GM06990 (cell line): ENCODE measurements around the gene KIAA0408.

Source experiments
- DNase-seq: peaks from one replicate; pipeline ENCODE4 v3.0.0-alpha.2; 2011; ENCODE audit not compliant: insufficient read length; ENCODE audit errors: extremely low read depth
- H3K27me3 ChIP-seq: replicated peaks from 2 replicates; pipeline ENCODE4 v1.6.0; 2011; ENCODE audit warnings: low read length; ENCODE audit not compliant: control insufficient read depth, insufficient read depth
- H3K36me3 ChIP-seq: 2 replicates; pipeline ENCODE4 v1.5.1; 2011; ENCODE audit warnings: low read length; ENCODE audit not compliant: control insufficient read depth, insufficient read depth
- H3K4me3 ChIP-seq: replicated peaks from 2 replicates; pipeline ENCODE4 v1.5.1; 2011; ENCODE audit warnings: low read depth, mild to moderate bottlenecking, control low read depth, low read length
- TF ChIP-seq, protein P1 (sequence below): IDR thresholded peaks from 2 replicates; pipeline ENCODE4 v1.5.1; 2011; ENCODE audit warnings: low read length, control low read depth, mild to moderate bottlenecking, inconsistent platforms; ENCODE audit not compliant: insufficient read depth, poor library complexity, severe bottlenecking

Gene KIAA0408

DNA sequence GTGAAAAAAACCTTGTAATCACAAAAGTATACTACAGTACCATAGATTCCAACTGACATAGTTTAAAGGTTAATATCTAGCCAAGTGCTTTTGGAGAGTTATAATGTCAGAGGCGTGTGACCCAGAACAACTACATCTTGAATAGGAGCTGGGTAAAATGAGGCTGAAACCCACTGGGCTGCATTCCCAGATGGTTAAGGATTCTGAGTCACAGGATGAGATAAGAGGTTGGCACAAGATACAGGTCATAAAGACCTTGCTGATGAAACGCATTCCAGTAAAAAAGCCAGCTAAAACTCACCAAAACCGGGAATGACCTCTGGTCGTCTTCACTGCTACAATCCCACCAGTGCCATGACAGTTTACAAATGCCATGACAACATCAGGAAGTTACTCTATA is 22.4 kb upstream of the KIAA0408 start:
- Histone ChIP-seq H3K27me3 (no peaks in the 10 kb centered on the region), H3K4me3 (no peak overlapping the region), H3K36me3 (no peaks in the 10 kb centered on the region)
- DNase-seq: no peak
- TF ChIP-seq, protein P1, sequence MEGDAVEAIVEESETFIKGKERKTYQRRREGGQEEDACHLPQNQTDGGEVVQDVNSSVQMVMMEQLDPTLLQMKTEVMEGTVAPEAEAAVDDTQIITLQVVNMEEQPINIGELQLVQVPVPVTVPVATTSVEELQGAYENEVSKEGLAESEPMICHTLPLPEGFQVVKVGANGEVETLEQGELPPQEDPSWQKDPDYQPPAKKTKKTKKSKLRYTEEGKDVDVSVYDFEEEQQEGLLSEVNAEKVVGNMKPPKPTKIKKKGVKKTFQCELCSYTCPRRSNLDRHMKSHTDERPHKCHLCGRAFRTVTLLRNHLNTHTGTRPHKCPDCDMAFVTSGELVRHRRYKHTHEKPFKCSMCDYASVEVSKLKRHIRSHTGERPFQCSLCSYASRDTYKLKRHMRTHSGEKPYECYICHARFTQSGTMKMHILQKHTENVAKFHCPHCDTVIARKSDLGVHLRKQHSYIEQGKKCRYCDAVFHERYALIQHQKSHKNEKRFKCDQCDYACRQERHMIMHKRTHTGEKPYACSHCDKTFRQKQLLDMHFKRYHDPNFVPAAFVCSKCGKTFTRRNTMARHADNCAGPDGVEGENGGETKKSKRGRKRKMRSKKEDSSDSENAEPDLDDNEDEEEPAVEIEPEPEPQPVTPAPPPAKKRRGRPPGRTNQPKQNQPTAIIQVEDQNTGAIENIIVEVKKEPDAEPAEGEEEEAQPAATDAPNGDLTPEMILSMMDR: no peak

DNA sequence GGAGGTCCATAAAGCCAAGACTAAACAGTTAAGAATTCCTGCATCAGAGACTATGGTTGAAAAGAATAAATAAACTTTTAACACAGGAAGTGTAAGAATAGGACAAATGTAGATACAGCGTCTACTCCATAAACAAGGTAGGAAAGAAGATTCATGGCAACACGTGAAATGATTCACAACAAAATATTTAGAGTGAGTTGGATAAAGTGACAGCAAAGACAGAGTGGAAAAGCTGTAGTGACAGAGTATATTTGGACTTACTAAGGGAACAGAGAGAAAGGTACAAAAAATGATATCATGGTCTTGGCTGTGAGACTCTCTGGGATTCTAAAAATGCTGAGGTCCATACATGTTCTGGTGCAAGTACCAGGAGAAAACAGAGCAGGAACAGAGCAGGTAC is 21.9 kb upstream of the KIAA0408 start:
- DNase-seq: no peak
- H3K36me3 ChIP-seq: no peaks in the 10 kb centered on the region
- no peaks in the 10 kb centered on the region for H3K27me3 ChIP-seq
- H3K4me3 ChIP-seq: no peak overlapping the region
- TF ChIP-seq, protein P1: no peak

DNA sequence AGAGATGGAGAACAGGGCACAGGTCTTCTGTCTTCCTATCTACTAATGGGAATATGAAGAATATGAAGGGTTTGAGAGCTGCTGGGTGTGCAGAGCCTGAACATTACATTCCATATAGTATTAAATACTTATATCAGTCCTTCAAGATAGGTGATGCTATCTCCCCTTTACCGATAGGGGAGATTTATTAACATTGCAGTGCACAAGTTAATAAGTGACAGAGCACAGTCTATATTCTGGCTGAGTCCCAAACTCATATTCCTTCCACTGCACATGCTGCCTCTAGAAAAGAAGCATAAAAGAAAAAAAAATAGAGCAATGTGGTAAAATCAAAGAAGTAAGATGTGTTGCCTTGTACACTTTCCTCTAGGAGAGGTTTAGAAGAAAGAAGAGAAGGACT is 18.5 kb upstream of the KIAA0408 start:
- TF ChIP-seq, protein P1: no peak
- H3K36me3 ChIP-seq: no peaks in the 10 kb centered on the region
- H3K4me3 ChIP-seq: no peak overlapping the region
- no peak for DNase-seq
- no peaks in the 10 kb centered on the region for H3K27me3 ChIP-seq

DNA sequence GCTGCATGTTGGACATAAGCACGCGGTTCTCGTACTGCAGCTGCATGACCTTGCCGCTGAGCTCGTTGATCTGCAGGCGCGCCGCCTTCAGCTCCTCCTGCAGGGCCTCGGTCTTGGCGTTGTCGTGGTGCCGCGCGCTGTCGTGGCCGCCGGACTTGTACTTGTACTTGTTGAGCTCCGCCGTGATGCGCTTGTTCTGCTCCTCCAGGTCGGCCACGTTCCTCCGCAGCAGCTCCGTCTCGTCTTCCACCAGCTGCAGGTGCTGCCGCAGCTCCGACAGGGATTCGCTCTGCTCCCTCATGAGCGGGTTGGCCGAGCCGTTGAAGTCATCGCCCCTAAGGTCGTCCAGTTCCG is 16.6 kb upstream of the KIAA0408 start:
- Histone ChIP-seq H3K36me3 (no peaks in the 10 kb centered on the region), H3K27me3 (no peaks in the 10 kb centered on the region), H3K4me3 (no peak overlapping the region)
- DNase-seq: peak; percentile 9
- TF ChIP-seq, protein P1: no peak

GRCh38 chr6:127475135-127475822 is 16.1 kb upstream of the KIAA0408 start:
- H3K27me3 ChIP-seq: no peaks in the 10 kb centered on the region
- no peak overlapping the region for H3K4me3 ChIP-seq
- DNase-seq: peak; percentile 9
- TF ChIP-seq, protein P1: no peak
- H3K36me3 ChIP-seq: no peaks in the 10 kb centered on the region
